ENCODE data around the gene RASAL2. TPM values are rescaled to one million over a fixed set of nuclear protein-coding genes. Genes with fewer than 3 reads are reported as not detected.

RASAL2 gene
- total RNA-seq, 2 experiments from 2014 or later = not detected

DNA sequence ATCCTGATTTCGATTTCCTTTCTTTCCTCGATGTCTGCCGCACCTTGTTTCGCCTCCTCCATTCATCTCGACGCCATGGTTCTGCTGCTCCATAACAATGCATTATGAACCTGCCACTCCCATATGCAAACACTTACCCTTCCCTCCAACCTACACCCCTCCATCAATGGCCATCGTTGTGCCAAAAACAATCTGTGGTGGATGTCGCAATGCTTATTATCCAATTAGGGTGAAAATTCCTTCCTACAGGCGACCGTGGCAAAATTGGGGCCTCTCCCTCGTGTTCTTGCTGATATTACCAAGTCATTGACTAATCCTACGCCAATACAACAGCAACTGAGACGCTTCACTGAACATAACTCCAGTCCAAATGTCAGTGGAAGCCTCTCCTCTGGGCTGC, 362.6 kb downstream of the RASAL2 start:
- no peaks in the 10 kb centered on the region for H3K27me3 Mint-ChIP-seq
- no peak overlapping the region for H3K27ac Mint-ChIP-seq
- no peaks in the 10 kb centered on the region for H3K4me1 Mint-ChIP-seq
- DNase-seq = no peak
- H3K36me3 Mint-ChIP-seq (ENCODE audit: low read depth) = no peaks in the 10 kb centered on the region
- ChIA-PET POLR2A (no interaction called here), CTCF (no interaction called here)
- no peaks in the 10 kb centered on the region for H3K9me3 Mint-ChIP-seq
- H3K4me3 Mint-ChIP-seq = no peak overlapping the region

DNA sequence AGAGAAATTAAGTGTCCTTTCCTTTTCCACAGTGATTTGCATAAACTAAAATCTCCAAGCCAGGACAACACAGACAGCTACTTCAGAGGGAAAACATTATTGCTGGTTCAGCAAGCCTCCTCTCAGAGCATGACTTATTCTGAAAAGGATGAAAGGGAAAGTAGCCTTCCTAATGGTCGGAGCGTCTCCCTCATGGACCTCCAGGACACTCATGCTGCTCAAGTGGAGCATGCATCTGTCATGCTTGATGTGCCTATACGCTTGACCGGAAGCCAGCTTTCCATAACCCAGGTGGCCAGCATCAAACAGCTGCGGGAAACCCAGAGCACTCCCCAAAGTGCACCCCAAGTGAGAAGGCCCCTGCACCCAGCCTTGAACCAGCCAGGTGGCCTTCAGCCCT, 363.7 kb downstream of the RASAL2 start:
- no peaks in the 10 kb centered on the region for H3K27me3 Mint-ChIP-seq
- POLR2A ChIA-PET = no interaction called here
- CTCF ChIA-PET = no interaction called here
- no peak overlapping the region for H3K27ac Mint-ChIP-seq
- H3K4me1 Mint-ChIP-seq = no peaks in the 10 kb centered on the region
- H3K4me3 Mint-ChIP-seq = no peak overlapping the region
- no peaks in the 10 kb centered on the region for H3K9me3 Mint-ChIP-seq
- no peaks in the 10 kb centered on the region for H3K36me3 Mint-ChIP-seq (ENCODE audit: low read depth)
- no peak for DNase-seq

DNA sequence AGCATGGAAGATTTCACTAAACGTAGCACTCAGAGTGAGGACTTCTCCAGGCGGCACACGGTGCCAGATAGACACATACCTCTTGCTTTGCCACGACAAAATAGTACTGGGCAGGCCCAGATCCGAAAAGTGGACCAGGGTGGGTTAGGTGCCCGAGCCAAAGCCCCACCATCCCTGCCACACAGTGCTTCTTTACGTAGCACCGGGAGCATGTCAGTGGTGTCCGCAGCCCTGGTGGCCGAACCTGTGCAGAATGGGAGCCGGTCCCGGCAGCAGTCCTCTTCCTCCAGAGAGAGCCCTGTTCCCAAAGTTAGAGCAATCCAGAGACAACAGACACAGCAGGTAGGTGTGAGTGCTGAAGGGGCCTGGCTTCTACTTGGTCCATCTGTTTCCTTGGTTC, 364.3 kb downstream of the RASAL2 start:
- CTCF ChIA-PET = no interaction called here

DNA sequence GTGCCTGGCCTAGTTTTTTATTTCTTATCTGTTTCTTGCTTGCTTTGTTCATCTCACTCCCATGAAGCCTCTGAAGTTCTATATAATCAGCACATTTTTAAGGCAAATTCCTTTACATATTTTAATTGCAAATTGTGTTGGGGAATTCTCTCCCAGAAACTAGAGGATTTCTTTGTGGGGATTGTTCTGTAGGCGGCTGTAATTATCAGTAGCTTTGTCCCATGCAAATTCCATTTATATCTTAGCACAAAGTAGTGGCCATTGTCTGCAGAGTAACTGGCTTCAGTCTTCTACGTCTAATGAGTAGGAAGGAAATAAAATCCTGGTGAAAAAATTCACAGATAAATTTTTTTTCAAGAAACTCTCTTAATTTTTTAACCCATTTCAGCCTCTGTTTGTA, 367.2 kb downstream of the RASAL2 start:
- ChIA-PET CTCF (no interaction called here), POLR2A (no interaction called here)
- Mint-ChIP-seq H3K36me3 (ENCODE audit: low read depth) (no peaks in the 10 kb centered on the region), H3K27me3 (peaks cover 7% of the 10 kb centered on the region), H3K4me1 (no peaks in the 10 kb centered on the region), H3K4me3 (no peak overlapping the region), H3K27ac (no peak overlapping the region), H3K9me3 (no peaks in the 10 kb centered on the region)
- no peak for DNase-seq

More for the DNA sequence above, 364.3 kb downstream of the RASAL2 start:
- Mint-ChIP-seq H3K4me3 (no peak overlapping the region), H3K4me1 (no peaks in the 10 kb centered on the region), H3K9me3 (no peaks in the 10 kb centered on the region), H3K36me3 (ENCODE audit: low read depth) (no peaks in the 10 kb centered on the region), H3K27ac (no peak overlapping the region), H3K27me3 (no peaks in the 10 kb centered on the region)
- no peak for DNase-seq
- POLR2A ChIA-PET = no interaction called here

DNA sequence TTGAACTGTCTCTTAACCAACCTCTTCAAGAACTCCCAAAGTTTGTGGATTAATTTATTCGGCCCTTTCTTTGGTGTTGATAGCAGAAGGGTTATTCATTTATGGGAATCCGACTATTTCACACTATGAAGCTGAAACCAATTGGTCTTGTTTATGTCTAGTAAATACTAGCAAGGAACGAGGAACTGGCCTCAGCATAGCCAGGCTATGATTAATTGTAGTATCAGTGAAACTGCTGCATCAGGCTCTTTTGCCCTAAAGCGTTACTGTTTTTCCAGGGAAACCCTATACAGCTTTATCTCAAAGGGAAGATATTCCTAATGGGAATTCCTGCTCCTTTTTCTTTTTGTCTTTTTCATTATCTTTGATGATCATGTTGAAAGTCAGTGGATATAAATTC, 367.8 kb downstream of the RASAL2 start:
- Mint-ChIP-seq H3K36me3 (ENCODE audit: low read depth) (no peaks in the 10 kb centered on the region), H3K27ac (no peak overlapping the region), H3K27me3 (peaks cover 7% of the 10 kb centered on the region), H3K4me1 (no peaks in the 10 kb centered on the region), H3K9me3 (no peaks in the 10 kb centered on the region), H3K4me3 (no peak overlapping the region)
- no peak for DNase-seq
- ChIA-PET POLR2A (no interaction called here), CTCF (no interaction called here)

DNA sequence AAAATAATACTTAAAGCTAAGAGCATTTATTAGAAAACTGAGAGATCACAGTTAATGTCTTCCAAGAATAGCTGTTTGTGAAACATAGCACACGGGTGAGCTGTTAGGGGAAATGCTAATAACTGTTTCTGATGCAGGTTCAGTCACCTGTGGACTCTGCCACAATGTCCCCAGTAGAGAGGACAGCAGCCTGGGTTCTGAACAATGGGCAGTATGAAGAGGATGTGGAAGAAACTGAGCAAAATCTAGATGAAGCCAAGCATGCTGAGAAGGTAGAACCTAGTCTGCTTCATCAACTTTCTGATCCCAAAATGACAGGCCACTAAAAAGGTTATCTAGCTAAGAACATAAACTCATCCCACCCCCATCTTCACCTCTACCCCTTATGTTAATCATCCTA, 370.2 kb downstream of the RASAL2 start:
- Mint-ChIP-seq H3K27me3 (peaks cover 15% of the 10 kb centered on the region), H3K4me3 (no peak overlapping the region), H3K36me3 (ENCODE audit: low read depth) (no peaks in the 10 kb centered on the region), H3K4me1 (no peaks in the 10 kb centered on the region), H3K9me3 (no peaks in the 10 kb centered on the region), H3K27ac (no peak overlapping the region)
- no peak for DNase-seq
- POLR2A ChIA-PET = no interaction called here
- CTCF ChIA-PET = no interaction called here

DNA sequence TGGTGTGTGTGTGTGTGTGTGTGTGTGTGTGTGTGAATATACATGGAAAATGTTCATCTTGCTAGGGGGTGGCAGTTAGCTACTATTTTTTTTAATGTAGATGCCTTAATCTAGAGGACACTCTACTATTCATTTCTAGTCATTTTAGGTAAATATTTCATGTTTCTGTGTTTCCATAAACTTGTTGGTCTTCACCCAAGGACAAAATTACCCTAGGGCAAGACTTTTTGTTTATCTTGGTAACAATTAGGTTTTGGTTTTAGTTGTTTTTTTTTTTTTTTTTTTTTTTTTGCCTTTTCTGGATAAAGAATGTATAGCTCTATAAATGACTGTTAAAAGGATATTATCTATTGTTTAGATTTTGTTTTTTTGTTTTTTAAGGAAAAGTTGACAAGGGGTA, 370.7 kb downstream of the RASAL2 start:
- no peak for DNase-seq
- ChIA-PET POLR2A (no interaction called here), CTCF (interaction anchor here (0.6 kb wide), 1 partner anchor 1158 kb away, joined by 3 read pairs; no protein-coding TSS in a partner anchor)
- peaks cover 15% of the 10 kb centered on the region for H3K27me3 Mint-ChIP-seq
- H3K27ac Mint-ChIP-seq = no peak overlapping the region
- H3K9me3 Mint-ChIP-seq = no peaks in the 10 kb centered on the region
- H3K4me1 Mint-ChIP-seq = no peaks in the 10 kb centered on the region
- H3K4me3 Mint-ChIP-seq = no peak overlapping the region
- H3K36me3 Mint-ChIP-seq (ENCODE audit: low read depth) = no peaks in the 10 kb centered on the region

DNA sequence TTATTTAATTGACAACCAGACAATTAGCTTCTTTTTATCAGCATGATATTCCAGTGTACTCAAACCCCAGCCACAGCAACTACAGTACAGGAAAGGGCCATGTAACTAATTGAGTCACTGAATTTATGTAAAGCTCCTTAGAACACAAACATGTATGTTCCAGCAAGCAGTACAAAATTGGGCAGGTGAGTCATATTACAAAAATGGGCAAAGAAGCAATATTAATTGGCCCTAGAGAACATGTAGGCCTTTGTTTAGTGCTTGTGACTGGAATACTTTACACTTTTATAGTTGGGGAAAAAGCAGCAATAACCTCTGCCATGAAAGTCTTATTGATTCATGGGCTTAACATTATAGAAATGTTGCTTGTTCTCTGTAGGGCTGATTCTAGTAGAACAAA, 371.1 kb downstream of the RASAL2 start:
- H3K27me3 Mint-ChIP-seq = peaks cover 15% of the 10 kb centered on the region
- H3K9me3 Mint-ChIP-seq = no peaks in the 10 kb centered on the region
- ChIA-PET CTCF (interaction anchor here (0.6 kb wide), 1 partner anchor 1158 kb away, joined by 3 read pairs; no protein-coding TSS in a partner anchor), POLR2A (no interaction called here)
- no peaks in the 10 kb centered on the region for H3K4me1 Mint-ChIP-seq
- no peak for DNase-seq
- no peaks in the 10 kb centered on the region for H3K36me3 Mint-ChIP-seq (ENCODE audit: low read depth)
- no peak overlapping the region for H3K4me3 Mint-ChIP-seq
- no peak overlapping the region for H3K27ac Mint-ChIP-seq

DNA sequence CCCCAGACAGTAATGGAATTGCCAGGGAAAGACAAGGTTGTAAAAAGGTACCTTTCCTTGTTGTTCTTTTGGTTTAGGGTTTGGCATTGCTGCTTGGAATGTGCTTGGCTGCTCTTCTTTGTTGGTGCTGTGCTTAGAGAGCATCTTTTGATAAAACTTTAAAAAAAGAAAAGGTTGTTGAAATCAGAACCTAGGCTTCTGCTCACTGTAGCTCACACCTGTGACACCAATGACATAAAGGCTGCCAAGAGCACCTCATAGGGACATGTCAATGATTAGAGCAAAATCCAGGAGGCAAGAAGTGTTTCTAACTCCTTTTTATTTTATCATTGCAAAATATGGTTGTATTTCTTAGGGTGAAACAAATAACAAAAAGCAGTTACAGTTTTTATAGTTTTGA, 373.9 kb downstream of the RASAL2 start:
- no peaks in the 10 kb centered on the region for H3K36me3 Mint-ChIP-seq (ENCODE audit: low read depth)
- H3K27me3 Mint-ChIP-seq = peaks cover 21% of the 10 kb centered on the region
- H3K4me1 Mint-ChIP-seq = no peaks in the 10 kb centered on the region
- no peak for DNase-seq
- no peak overlapping the region for H3K4me3 Mint-ChIP-seq
- POLR2A ChIA-PET = no interaction called here
- no peak overlapping the region for H3K27ac Mint-ChIP-seq
- no peaks in the 10 kb centered on the region for H3K9me3 Mint-ChIP-seq
- CTCF ChIA-PET = no interaction called here

DNA sequence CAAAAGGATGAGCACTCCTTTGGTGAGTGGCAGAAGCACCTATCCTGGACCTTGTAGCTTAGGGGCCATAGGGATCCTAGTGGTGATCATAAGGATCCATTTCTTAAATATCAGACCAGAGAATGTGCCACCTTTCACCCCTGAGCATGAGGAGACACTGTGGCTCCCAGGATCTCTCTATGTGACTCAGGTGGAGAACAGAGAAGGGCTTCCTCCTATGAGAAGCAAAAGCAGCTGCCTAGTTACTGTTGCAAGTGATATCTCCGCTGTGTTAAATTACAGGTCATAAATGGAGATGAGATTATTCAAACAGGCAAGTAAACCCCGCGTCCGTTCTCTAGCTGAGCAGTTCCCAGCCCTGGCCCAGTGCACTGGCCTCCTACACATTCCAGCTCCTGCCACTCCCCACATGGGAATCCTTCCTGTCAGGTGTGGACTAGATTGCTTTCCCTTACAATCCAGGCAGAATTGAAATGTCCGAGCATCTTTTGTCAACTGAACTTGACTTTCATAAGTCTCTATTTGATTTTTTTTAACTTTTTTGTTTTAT, 376.6 kb downstream of the RASAL2 start:
- no peaks in the 10 kb centered on the region for H3K36me3 Mint-ChIP-seq (ENCODE audit: low read depth)

DNA sequence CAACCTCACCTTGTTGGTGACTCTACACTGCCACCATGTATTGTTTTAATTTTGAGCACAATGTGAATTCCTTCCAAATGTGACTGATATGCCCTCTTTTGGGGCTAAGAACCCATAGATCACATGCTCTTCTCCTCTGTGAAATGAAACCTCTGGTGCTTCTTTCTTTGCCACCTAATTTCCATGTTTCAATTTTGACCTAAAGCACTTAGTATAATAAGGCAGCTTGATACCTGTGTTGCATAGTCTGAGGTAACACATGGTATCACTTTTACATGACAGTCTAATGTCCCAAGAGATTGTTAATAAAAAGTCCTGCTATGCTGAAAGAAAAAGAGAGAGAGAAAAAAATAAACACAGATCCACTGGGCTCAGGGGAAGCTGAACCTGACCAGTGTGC, 378.6 kb downstream of the RASAL2 start:
- H3K36me3 Mint-ChIP-seq (ENCODE audit: low read depth) = no peaks in the 10 kb centered on the region
- no peak overlapping the region for H3K4me3 Mint-ChIP-seq
- no peaks in the 10 kb centered on the region for H3K4me1 Mint-ChIP-seq
- H3K27me3 Mint-ChIP-seq = peaks cover 30% of the 10 kb centered on the region
- CTCF ChIA-PET = no interaction called here
- DNase-seq = no peak
- H3K27ac Mint-ChIP-seq = no peak overlapping the region
- POLR2A ChIA-PET = no interaction called here
- H3K9me3 Mint-ChIP-seq = no peaks in the 10 kb centered on the region

More for the DNA sequence above, 376.6 kb downstream of the RASAL2 start:
- DNase-seq = no peak
- Mint-ChIP-seq H3K4me1 (no peaks in the 10 kb centered on the region), H3K27me3 (peaks cover 23% of the 10 kb centered on the region), H3K27ac (no peak overlapping the region), H3K4me3 (no peak overlapping the region), H3K9me3 (no peaks in the 10 kb centered on the region)
- CTCF ChIA-PET = no interaction called here
- POLR2A ChIA-PET = no interaction called here

DNA sequence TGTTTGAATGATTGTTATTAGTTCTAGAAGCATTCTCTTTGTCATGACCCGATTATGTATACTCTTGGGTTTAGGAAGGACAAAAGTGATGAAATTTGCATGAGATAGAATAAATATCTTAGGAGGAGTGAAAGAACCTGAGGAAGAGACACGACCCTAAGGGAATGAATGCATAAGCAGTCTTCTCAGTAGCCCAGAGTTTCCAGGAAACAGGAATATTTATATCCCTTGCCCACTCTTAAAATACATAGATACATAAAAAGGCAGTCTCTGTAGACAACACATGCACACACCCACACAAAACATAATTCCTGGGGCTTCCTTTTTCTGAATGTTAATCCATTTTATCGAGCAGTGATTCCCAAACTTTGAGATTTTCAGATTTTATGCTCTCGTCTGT, 383.5 kb downstream of the RASAL2 start:
- ChIA-PET POLR2A (no interaction called here), CTCF (no interaction called here)
- no peak overlapping the region for H3K4me3 Mint-ChIP-seq
- no peak overlapping the region for H3K27ac Mint-ChIP-seq
- no peaks in the 10 kb centered on the region for H3K4me1 Mint-ChIP-seq
- peaks cover 27% of the 10 kb centered on the region for H3K27me3 Mint-ChIP-seq
- H3K9me3 Mint-ChIP-seq = no peaks in the 10 kb centered on the region
- H3K36me3 Mint-ChIP-seq (ENCODE audit: low read depth) = no peaks in the 10 kb centered on the region
- no peak for DNase-seq

DNA sequence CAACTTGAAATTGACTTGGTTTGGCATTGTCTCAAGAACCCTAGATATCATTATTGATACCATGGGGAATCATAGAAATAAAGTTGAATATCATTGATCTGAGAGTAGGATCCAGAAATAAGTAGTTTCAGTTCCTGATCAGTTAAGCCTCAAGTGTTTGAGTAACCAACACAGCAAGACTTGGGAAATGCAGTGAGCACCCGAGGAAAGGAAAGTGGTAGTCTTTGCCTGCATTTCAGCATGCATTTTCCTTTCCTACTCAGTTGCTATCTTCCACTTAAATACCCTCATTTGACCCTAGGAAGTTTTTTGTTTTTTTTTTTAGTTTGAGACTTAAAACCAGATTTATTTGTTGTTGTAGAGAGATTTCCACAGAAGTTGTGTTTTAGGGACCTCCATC, 383.9 kb downstream of the RASAL2 start:
- no peak for DNase-seq
- Mint-ChIP-seq H3K4me3 (no peak overlapping the region), H3K4me1 (no peaks in the 10 kb centered on the region), H3K9me3 (no peaks in the 10 kb centered on the region), H3K27ac (no peak overlapping the region), H3K36me3 (ENCODE audit: low read depth) (no peaks in the 10 kb centered on the region), H3K27me3 (peaks cover 22% of the 10 kb centered on the region)
- CTCF ChIA-PET = no interaction called here
- POLR2A ChIA-PET = no interaction called here

DNA sequence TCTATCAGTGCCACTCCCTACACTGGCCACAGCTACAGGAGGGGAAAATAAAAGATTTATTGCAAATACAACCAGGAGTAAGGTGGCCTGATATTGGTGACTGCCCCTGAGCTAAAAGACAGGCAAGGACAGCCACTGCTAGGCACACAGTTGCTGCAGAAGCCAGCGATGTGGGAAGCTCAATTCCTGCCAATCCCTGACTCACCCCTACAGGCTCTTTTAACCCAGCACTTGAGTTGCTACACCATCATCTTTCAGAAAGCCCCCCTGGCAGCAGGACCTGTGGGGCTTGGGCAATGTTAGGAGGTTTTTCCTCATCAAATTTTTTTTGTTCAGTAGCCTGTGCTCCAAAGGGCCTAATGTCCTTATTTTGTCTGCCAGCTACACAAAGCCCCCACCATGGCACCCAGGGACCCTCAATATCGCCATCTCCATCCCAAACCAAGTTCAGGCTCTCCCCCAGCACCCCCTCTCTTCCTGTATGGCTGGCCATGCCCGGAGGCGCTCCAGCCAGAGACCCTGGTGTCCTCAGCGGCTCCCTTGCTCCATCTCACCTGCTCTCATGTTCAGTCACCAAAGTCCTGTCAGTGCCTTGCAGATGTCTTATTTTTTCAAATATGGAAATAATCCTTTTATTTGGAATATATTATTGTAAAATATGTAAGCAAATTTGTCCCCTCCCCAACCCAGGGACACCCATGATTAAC, 389.5 kb downstream of the RASAL2 start:
- H3K27ac Mint-ChIP-seq = no peak overlapping the region

More for the DNA sequence above, 389.5 kb downstream of the RASAL2 start:
- H3K4me3 Mint-ChIP-seq = no peak overlapping the region
- ChIA-PET POLR2A (no interaction called here), CTCF (no interaction called here)
- H3K9me3 Mint-ChIP-seq = no peaks in the 10 kb centered on the region
- H3K36me3 Mint-ChIP-seq (ENCODE audit: low read depth) = no peaks in the 10 kb centered on the region
- peaks cover 11% of the 10 kb centered on the region for H3K27me3 Mint-ChIP-seq
- no peaks in the 10 kb centered on the region for H3K4me1 Mint-ChIP-seq
- no peak for DNase-seq
